Stimulated activated effector memory CD8-positive, alpha-beta T cell treated with anti-CD3 and anti-CD28 coated beads, Interleukin-12 subunit alpha, Interleukin-12 subunit beta, amount 100 ng/mL, for 72 hours (primary cell): ENCODE data around the gene MTHFD2L.
"Not testable (repeated sequence)": the region's sequence is repeated elsewhere in the genome, so short reads cannot be mapped to it uniquely, and the experiment has no call there.

Experiments
- ATAC-seq: fragments of 150-1000 bp; cut with Tn5 transposase; 2 replicates; pipeline ENCODE4 v1.10.0; 2021
- DNase-seq, 2 donors: peaks; one replicate each; pipeline ENCODE4 v3.0.0; 2021 to 2022; ENCODE audit warnings: low spot score in 2 of 2
- H3K27ac Mint-ChIP-seq: one replicate; pipeline ENCODE4 v1.8.0; 2022; ENCODE audit warnings: mild to moderate bottlenecking, mixed read lengths
- H3K36me3 Mint-ChIP-seq: one replicate; pipeline ENCODE4 v1.8.0; 2022; ENCODE audit warnings: mild to moderate bottlenecking, mixed read lengths
- H3K4me1 Mint-ChIP-seq: one replicate; pipeline ENCODE4 v1.8.0; 2022; ENCODE audit warnings: mixed read lengths
- H3K4me3 Mint-ChIP-seq: one replicate; pipeline ENCODE4 v1.8.0; 2022; ENCODE audit warnings: mild to moderate bottlenecking, mixed read lengths
- H3K9me3 Mint-ChIP-seq: one replicate; pipeline ENCODE4 v1.8.0; 2022; ENCODE audit warnings: mixed read lengths

The MTHFD2L gene

DNA sequence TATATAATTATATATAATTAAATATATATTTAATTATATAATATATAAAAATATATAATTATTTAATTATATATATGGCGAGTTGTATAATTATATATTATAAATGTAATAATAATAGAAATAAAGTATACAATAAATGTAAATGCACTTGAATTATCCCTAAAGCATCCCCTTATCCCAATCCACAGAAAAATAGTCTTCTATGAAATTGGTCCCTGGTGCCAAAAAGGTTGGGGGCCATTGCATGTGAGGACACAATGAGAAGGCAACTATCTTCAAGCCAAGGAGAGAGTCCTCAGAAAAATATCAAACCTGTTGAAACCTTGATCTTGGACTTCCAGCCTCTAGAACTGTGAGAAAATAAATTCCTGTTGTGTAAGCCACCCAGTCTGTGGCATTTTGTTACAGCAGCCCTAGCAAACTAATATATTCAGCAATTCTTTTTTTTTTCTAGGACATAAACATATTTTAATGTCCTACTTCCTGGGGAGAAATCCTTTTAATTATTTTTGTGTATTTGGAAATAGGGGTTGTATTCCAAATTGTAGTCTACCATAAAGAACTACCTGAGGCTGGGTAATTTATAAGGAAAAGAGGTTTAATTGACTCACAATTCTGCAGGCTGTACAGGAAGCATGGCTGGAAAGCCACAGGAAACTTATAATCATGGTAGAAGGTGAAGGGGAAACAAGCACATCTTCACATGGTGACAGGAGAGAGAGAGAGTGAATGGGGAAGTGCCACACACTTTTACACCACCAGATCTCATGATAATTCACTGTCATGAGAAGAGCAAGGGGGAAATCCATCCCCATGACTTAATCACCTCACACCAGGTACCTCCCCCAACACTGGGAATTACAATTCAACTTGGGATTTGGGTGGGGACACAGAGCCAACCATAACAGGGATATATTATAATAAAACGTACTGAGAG is 36.0 kb upstream of the MTHFD2L start:
- ATAC-seq (no peak), DNase-seq (no peak)
- Mint-ChIP-seq H3K9me3 (no peaks in the 10 kb centered on the region), H3K4me1 (no peaks in the 10 kb centered on the region), H3K36me3 (no peaks in the 10 kb centered on the region), H3K4me3 (no peak overlapping the region), H3K27ac (no peak overlapping the region)

DNA sequence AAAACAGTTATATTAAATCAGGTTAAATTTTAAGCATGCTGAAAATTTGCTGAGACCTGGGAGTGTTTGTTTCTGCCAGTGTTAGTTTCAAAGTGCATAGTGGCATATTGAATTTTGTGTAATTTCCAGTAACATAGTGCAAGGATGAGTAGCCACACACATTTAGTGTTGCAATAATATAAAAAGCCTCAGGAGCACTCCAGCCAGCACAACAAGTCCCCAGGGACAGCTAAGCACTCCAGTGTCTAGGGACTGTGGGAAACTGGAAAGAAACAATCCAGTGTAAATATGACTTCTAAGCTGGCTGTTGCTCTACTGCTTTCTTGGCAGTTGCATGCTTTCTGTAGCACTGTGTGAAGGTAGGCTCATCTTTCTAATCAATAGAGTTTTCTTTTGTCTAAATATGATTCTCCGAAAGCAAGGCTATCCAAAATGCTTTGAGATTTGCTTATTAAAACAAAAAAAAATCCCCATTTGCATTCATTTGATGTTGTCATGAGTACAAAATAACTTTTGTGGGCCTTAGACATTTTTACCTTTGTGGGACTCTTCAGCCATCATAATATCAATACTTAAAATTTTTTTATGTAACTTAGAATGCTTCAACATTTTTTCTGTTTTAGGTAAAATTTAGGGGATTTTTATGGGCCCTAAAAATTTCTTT is 34.7 kb upstream of the MTHFD2L start:
- Mint-ChIP-seq H3K36me3 (no peaks in the 10 kb centered on the region), H3K4me3 (no peak overlapping the region), H3K4me1 (no peaks in the 10 kb centered on the region), H3K9me3 (no peaks in the 10 kb centered on the region), H3K27ac (no peak overlapping the region)
- ATAC-seq = no peak
- DNase-seq = no peak

DNA sequence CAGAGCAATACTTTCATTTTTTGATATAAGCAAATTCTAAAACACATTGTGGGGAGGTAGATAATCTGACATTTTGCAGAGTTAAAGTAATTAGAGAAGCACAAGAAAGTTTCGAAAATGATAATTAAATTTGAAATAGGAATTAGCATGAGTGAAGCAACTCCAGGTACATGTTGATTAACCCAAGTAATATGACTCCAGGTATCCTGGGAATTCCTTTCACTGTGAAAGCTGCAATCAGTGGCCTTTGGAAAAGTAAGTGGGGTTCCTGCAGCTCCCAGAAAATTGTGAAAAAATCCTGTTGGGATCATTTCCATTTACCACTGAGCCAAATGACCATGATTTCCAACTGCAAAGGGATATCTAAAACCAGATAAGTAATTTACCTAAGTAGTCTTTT is 32.9 kb upstream of the MTHFD2L start:
- Mint-ChIP-seq H3K27ac (no peak overlapping the region), H3K36me3 (no peaks in the 10 kb centered on the region), H3K4me3 (no peak overlapping the region), H3K4me1 (no peaks in the 10 kb centered on the region), H3K9me3 (peaks cover 3% of the 10 kb centered on the region)
- ATAC-seq (no peak), DNase-seq (no peak)

DNA sequence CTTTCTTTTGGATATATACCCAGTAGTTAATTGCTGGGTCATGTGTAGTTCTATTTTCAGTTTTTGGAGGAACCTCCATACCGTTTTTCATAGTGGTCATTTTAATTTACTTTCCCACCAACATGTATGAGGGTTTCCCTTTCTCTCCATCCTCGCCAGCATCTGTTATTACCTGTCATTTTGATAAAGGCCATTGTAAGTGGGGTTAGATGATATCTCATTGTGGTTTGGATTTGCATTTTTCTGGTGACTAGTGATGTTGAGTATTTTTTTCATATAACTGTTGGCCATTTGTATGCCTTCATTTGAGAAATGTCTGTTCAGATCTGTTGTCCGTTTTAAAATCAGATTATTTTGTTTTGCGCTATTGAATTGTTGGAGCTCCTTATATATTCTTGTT is 30.2 kb upstream of the MTHFD2L start:
- Mint-ChIP-seq H3K4me3 (no peak overlapping the region), H3K4me1 (no peaks in the 10 kb centered on the region), H3K9me3 (peaks cover 3% of the 10 kb centered on the region), H3K27ac (no peak overlapping the region), H3K36me3 (no peaks in the 10 kb centered on the region)
- no peak for ATAC-seq
- no peak for DNase-seq

DNA sequence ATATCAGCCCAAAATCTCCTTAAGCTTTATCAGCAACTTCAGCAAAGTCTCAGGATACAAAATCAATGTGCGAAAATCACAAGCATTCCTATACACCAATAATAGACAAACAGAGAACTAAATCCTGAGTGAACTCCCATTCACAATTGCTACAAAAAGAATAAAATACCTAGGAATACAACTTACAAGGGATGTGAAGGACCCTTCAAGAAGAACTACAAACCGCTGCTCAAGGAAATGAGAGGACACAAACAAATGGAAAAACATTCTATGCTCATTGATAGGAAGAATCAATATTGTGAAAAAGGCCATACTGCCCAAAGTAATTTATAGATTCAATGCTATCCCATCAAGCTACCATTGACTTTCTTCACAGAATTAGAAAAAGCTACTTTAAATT is 27.1 kb upstream of the MTHFD2L start:
- not testable (repeated sequence) for ATAC-seq, H3K27ac Mint-ChIP-seq, H3K4me3 Mint-ChIP-seq, H3K9me3 Mint-ChIP-seq, H3K36me3 Mint-ChIP-seq, DNase-seq, H3K4me1 Mint-ChIP-seq

DNA sequence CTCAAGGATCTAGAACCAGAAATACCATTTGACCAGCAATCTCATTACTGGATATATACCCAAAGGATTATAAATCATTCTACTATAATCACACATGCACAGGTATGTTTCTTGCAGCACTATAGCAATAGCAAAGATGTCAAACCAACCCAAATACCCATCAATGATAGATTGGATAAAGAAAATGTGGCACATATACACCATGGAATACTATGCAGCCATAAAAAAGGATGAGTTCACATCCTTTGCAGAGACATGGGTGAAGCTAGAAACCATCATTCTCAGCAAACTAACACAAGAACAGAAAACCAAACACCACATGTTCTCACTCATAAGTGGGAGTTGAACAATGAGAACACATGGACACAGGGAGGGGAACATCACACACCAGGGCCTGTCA is 25.7 kb upstream of the MTHFD2L start:
- not testable (repeated sequence) for H3K27ac Mint-ChIP-seq, DNase-seq, ATAC-seq, H3K36me3 Mint-ChIP-seq, H3K4me1 Mint-ChIP-seq, H3K4me3 Mint-ChIP-seq, H3K9me3 Mint-ChIP-seq

DNA sequence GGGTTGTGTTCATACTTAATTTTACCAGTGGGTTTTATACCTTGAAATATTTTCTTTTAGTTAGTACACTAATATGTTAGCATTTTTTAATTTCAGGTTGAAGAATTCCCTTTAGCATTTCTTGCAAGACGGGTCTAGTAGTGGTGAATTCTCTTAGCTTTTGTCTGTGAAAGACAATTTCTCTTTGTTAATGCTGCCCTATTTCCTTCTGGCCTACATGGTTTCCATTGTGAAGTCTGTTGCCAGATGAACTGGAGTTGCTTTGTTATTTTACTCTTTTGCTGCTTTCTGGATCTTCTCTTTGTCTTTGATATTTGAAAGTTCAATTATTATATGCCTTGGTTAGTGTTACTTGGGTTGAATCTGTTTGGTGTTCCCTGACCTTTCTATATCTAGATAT is 25.0 kb upstream of the MTHFD2L start:
- H3K9me3 Mint-ChIP-seq = peaks cover 3% of the 10 kb centered on the region
- no peak for ATAC-seq
- DNase-seq = no peak

DNA sequence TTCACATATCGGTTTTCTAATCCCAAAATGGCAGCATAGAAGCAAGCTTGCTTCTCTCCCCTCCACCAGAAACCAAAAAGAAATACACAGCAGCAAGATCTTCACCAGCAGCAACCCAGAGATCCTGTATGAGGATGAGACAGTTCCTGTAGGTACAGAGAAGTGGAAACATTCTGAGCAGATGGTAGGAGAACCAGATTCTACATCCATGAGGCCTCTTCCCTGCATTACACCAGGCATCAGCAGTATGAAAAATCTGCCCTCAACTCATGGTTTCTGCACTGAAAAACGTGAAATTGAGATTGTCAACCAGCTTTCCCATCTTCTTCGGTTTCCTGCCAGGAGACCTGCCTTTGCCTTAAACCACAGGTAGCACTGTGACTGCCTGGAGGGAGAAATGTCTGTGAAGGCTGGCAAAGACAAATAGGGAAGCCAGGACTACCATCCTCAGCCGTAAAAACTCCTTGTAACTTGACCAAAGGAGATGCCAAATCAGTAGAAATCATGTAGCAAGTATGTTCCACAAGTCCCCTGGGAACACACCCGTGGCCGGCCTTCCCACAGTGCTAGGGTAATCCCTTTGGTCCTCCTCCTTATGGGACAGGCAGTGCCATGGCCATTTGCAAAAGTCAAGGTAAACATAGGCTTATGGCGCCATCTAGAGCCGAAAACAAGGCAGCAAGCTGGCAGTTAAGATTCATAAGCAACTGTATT is 24.0 kb upstream of the MTHFD2L start:
- DNase-seq = peak; percentile 6 to 67
- H3K4me1 Mint-ChIP-seq = no peaks in the 10 kb centered on the region
- ATAC-seq = peak; percentile 51

More for the DNA sequence above, 25.0 kb upstream of the MTHFD2L start:
- Mint-ChIP-seq H3K27ac (no peak overlapping the region), H3K4me3 (no peak overlapping the region), H3K36me3 (no peaks in the 10 kb centered on the region), H3K4me1 (no peaks in the 10 kb centered on the region)

DNA sequence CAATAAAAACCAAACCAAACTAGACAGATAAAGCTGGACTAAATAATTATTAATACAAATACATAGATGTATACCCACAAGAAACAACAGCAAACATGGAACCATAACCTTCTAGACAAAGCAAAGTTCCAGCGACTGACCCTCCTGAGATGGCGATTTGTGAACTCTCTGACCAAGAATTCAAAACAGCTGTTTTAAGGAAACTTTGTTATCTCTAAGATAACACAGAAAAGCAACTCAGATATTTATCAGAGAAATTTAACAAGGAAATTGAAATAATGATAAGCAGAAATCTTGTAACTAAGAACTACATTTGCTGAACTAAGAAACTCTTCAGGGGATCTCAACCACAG is 23.4 kb upstream of the MTHFD2L start:
- ATAC-seq = no peak
- Mint-ChIP-seq H3K9me3 (peaks cover 2% of the 10 kb centered on the region), H3K4me1 (no peaks in the 10 kb centered on the region), H3K27ac (no peak overlapping the region), H3K36me3 (no peaks in the 10 kb centered on the region), H3K4me3 (no peak overlapping the region)
- no peak for DNase-seq

More for the DNA sequence above, 24.0 kb upstream of the MTHFD2L start:
- Mint-ChIP-seq H3K27ac (no peak overlapping the region), H3K4me3 (no peak overlapping the region), H3K9me3 (peaks cover 3% of the 10 kb centered on the region), H3K36me3 (no peaks in the 10 kb centered on the region)

DNA sequence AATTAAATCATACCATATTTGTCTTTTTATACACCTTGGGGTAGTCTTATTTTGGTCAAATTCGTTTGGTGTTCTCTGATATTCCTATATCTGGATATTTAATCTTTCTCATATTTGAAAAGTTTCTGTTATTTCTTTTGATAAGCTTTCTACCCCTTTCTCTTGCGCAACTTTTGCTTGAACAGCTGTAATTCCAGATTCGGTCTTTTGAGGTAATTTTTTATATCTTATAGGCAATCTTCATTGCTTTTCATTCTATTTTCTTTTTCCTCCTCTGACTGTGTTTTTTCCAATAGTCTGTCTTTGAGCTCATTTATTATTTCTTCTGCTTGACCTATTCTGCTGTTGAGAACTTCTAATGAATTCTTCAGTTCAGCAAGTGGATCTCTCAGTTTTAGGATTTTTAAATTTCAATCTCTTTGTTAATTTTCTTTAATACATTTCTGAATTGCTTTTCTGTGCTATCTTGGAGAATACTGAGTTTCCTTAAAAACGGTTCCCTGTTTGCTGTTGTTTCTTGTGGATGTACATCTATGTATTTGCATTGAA is 11.3 kb upstream of the MTHFD2L start:
- no peak for ATAC-seq
- Mint-ChIP-seq H3K9me3 (peaks cover 8% of the 10 kb centered on the region), H3K27ac (no peak overlapping the region), H3K36me3 (no peaks in the 10 kb centered on the region), H3K4me3 (no peak overlapping the region), H3K4me1 (no peaks in the 10 kb centered on the region)
- DNase-seq = no peak

DNA sequence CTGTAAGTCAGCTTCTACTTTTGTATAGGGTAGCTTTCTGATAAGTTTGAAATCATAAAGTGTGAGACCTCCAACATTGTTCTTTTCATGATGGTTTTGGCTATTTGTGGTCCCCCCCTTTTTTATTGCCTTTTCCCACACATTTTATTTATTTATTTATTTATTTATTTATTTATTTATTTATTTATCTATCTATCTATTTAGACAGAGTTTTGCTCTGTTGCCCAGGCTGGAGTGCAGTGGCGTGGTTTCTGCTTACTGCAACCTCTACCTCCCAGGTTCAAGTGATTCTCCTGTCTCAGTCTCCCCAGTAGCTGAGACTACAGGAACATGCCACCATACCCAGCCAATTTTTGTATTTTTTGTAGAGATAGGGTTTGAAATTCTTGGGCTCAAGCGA is 9.7 kb upstream of the MTHFD2L start:
- H3K4me1 Mint-ChIP-seq = no peaks in the 10 kb centered on the region
- no peak for ATAC-seq

DNA sequence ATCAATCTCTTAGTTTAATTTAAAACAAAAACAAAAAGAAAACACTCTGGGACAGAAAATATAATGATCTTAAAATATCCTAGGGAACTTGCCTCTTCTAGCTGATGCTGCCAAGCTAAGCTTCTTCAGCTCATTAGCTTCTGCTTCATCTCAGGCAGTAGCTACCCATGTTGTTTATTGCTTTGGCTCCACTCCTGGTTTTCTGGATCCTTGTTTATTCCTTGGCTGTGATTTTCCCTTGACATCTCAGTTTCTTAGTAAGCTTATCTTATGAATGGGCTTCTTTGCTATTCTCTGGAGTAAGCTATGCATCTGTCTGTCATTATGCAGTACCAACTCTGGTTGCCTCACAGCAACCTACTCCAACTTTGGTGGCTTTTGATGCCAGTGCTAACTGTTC is 5.1 kb upstream of the MTHFD2L start:
- DNase-seq = no peak

More for the DNA sequence above, 9.7 kb upstream of the MTHFD2L start:
- Mint-ChIP-seq H3K36me3 (no peaks in the 10 kb centered on the region), H3K27ac (no peak overlapping the region), H3K9me3 (peaks cover 8% of the 10 kb centered on the region), H3K4me3 (no peak overlapping the region)
- DNase-seq = no peak

DNA sequence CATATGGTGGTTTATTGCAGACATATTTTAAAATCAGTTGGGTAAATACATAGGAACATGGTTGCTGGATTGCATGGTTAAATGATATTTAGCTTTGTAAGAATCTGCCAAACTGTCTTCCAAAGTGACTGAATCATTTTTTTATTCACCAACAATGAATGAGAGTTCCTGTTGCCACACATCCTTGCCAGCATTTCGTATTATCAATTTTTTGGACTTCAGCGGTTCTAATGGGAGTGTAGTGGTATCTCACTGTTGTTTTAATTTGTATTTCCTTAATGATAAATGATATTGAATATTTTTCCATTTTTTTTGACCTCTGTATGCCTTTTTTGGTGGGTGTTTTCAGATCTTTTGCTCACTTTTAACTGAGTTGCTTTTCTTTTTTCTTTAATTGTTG is 1.4 kb upstream of the MTHFD2L start:
- ATAC-seq (no peak), DNase-seq (no peak)
- Mint-ChIP-seq H3K36me3 (peaks cover 23% of the 10 kb centered on the region), H3K27ac (no peak overlapping the region), H3K4me1 (peaks cover 34% of the 10 kb centered on the region), H3K9me3 (no peaks in the 10 kb centered on the region), H3K4me3 (no peak overlapping the region)

More for the DNA sequence above, 5.1 kb upstream of the MTHFD2L start:
- Mint-ChIP-seq H3K4me3 (no peak overlapping the region), H3K9me3 (no peaks in the 10 kb centered on the region), H3K36me3 (no peaks in the 10 kb centered on the region), H3K4me1 (peaks cover 11% of the 10 kb centered on the region), H3K27ac (no peak overlapping the region)
- ATAC-seq = no peak

DNA sequence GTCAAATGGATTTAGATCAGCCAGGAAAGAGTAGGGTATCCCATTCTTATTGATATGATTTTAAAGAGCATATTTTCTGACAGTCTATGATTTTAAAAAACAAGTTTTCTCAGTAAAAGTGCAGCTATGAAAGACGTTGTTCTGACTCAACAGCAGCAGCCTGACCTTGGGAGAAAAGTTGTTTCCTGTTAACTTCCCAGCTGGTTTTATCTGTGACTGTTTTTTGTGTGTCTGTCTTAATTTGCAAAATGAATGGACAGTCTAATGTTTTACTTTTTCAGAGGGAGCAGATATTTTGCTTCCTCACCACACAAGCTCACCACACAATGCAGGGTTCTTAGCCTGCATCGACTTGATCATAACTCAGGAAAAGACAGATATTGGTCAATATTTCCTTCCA is 764 bp upstream of the MTHFD2L start:
- peaks cover 35% of the 10 kb centered on the region for H3K4me1 Mint-ChIP-seq
- no peaks in the 10 kb centered on the region for H3K9me3 Mint-ChIP-seq
- H3K27ac Mint-ChIP-seq = no peak overlapping the region
- DNase-seq (no peak), ATAC-seq (no peak)
- H3K4me3 Mint-ChIP-seq = peak overlapping the region; percentile 79
- H3K36me3 Mint-ChIP-seq = peaks cover 30% of the 10 kb centered on the region

DNA sequence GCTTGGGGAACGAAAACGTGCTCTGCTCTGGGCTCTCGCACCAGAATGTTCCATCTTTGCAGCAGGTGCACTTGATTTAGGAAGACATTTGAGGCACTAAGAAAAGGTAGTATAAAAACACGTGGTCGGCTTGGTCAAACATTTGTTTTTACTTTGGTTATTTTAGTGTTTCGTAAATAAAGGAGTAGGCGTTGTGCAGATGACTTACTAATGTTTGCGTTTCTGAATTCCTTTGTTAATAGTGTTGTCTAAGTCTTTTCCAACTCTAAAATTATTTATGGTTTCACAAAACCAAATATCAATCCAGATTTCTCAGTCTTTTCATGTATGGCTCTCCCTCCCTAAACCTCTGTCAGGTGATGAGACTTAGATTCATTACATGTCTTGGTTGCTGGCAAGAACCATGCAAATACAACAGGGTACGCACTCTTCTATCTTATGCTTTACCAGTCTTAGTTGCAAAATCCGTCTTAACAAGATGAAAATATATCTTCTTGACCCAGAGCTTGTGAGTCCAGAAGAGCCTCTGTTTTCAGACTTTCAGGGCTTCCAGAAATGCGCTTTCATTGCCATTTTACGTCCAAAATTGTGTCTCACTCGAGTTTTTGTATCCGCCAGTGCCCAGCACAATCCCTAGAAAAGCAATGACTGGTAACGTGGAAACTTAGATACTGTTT is 686 bp downstream of the MTHFD2L start:
- peak overlapping the region; percentile 92 for H3K27ac Mint-ChIP-seq
- H3K4me3 Mint-ChIP-seq = peak overlapping the region; percentile 79
- H3K9me3 Mint-ChIP-seq = no peaks in the 10 kb centered on the region
- ATAC-seq (no peak), DNase-seq (no peak)
- H3K36me3 Mint-ChIP-seq = peaks cover 35% of the 10 kb centered on the region
- H3K4me1 Mint-ChIP-seq = peaks cover 35% of the 10 kb centered on the region
